ENCODE measurements around the gene ZMYND19. TPM values are rescaled to one million over a fixed set of nuclear protein-coding genes. Genes with fewer than 3 reads are reported as not detected.
A peak's percentile ranks its signal among the peaks of the same experiment; 100 is the strongest.
"Not testable (repeated sequence)": the region's sequence is repeated elsewhere in the genome, so short reads cannot be mapped to it uniquely, and the experiment has no call there.

ZMYND19 gene
- total RNA-seq, 1 experiment from 2014 or later, result 33.8 TPM

- Histone ChIP-seq H3K36me3 (peaks cover 29% of the 10 kb centered on the region), H3K9me3 (no peaks in the 10 kb centered on the region), H3K27me3 (no peaks in the 10 kb centered on the region), H3K4me3 (peak overlapping the region; percentile 66)
- DNase-seq, result no peak
Observed at GRCh38 chr9:137552022-137552768, 38.1 kb downstream of the ZMYND19 start.

- H3K27me3 ChIP-seq, result no peaks in the 10 kb centered on the region
- DNase-seq, result peak; percentile 92
- peaks cover 24% of the 10 kb centered on the region for H3K36me3 ChIP-seq
- no peaks in the 10 kb centered on the region for H3K9me3 ChIP-seq
- peak within 1 kb of the TSS; percentile 66 for H3K4me3 ChIP-seq
Observed at GRCh38 chr9:137551264-137552021, 38.9 kb downstream of the ZMYND19 start, which contains the start of gene MRPL41. Gene MRPL41 (plus strand): TSS chr9:137551879. CDS start chr9:137552082, 203 bp downstream.

- H3K9me3 ChIP-seq, H3K27me3 ChIP-seq: not testable (repeated sequence)
Observed at GRCh38 chr9:137550958-137551263, 39.4 kb downstream of the ZMYND19 start.

GRCh38 chr9:137550231-137550621, 40.1 kb downstream of the ZMYND19 start, which contains the start of gene PNPLA7:
Gene PNPLA7 (minus strand): TSS chr9:137550402. CDS start chr9:137550197, 205 bp downstream.
- H3K36me3 ChIP-seq, result peaks cover 13% of the 10 kb centered on the region
- peak; percentile 76 for DNase-seq

More at GRCh38 chr9:137550958-137551263, 39.4 kb downstream of the ZMYND19 start:
- DNase-seq, result not testable (repeated sequence)
- H3K4me3 ChIP-seq, result peak overlapping the region; percentile 66
- H3K36me3 ChIP-seq, result peaks cover 20% of the 10 kb centered on the region

GRCh38 chr9:137547687-137548543, 42.4 kb downstream of the ZMYND19 start:
- Histone ChIP-seq H3K4me3 (no peak overlapping the region), H3K27me3 (no peaks in the 10 kb centered on the region), H3K9me3 (no peaks in the 10 kb centered on the region), H3K36me3 (peaks cover 4% of the 10 kb centered on the region; the same call in 1 of the 2 replicates)
- no peak for DNase-seq

More at GRCh38 chr9:137550231-137550621, 40.1 kb downstream of the ZMYND19 start, which contains the start of gene PNPLA7:
- no peaks in the 10 kb centered on the region for H3K9me3 ChIP-seq
- H3K27me3 ChIP-seq, result no peaks in the 10 kb centered on the region
- H3K4me3 ChIP-seq, result peak within 1 kb of the TSS; percentile 66

GRCh38 chr9:137545123-137545522, 45.2 kb downstream of the ZMYND19 start:
- no peak for DNase-seq
- Histone ChIP-seq H3K36me3 (no peaks in the 10 kb centered on the region), H3K27me3 (no peaks in the 10 kb centered on the region), H3K4me3 (no peak overlapping the region), H3K9me3 (no peaks in the 10 kb centered on the region)

- Histone ChIP-seq H3K36me3 (no peaks in the 10 kb centered on the region), H3K4me3 (no peak overlapping the region), H3K9me3 (no peaks in the 10 kb centered on the region), H3K27me3 (no peaks in the 10 kb centered on the region)
- no peak for DNase-seq
Observed at GRCh38 chr9:137544176-137544760, 46.0 kb downstream of the ZMYND19 start.

- no peak for DNase-seq
- no peaks in the 10 kb centered on the region for H3K27me3 ChIP-seq
- H3K4me3 ChIP-seq, result no peak overlapping the region
- no peaks in the 10 kb centered on the region for H3K9me3 ChIP-seq
- H3K36me3 ChIP-seq, result no peaks in the 10 kb centered on the region
Observed at GRCh38 chr9:137543237-137543963, 46.9 kb downstream of the ZMYND19 start.

- Histone ChIP-seq H3K27me3 (no peaks in the 10 kb centered on the region), H3K9me3 (no peaks in the 10 kb centered on the region), H3K4me3 (no peak overlapping the region), H3K36me3 (no peaks in the 10 kb centered on the region)
- no peak for DNase-seq
Observed at GRCh38 chr9:137542486-137542885, 47.8 kb downstream of the ZMYND19 start.

- no peaks in the 10 kb centered on the region for H3K9me3 ChIP-seq
- no peaks in the 10 kb centered on the region for H3K36me3 ChIP-seq
- no peak for DNase-seq
- H3K27me3 ChIP-seq, result no peaks in the 10 kb centered on the region
- no peak overlapping the region for H3K4me3 ChIP-seq
Observed at GRCh38 chr9:137540536-137540935, 49.8 kb downstream of the ZMYND19 start.

- Histone ChIP-seq H3K4me3 (no peak overlapping the region), H3K36me3 (no peaks in the 10 kb centered on the region), H3K9me3 (no peaks in the 10 kb centered on the region), H3K27me3 (no peaks in the 10 kb centered on the region)
- DNase-seq, result no peak
Observed at GRCh38 chr9:137538058-137538457, 52.3 kb downstream of the ZMYND19 start.

GRCh38 chr9:137536594-137537131, 53.6 kb downstream of the ZMYND19 start:
- not testable (repeated sequence) for H3K4me3 ChIP-seq, H3K36me3 ChIP-seq, H3K9me3 ChIP-seq, H3K27me3 ChIP-seq, DNase-seq

- no peak for DNase-seq
- no peak overlapping the region for H3K4me3 ChIP-seq
- no peaks in the 10 kb centered on the region for H3K27me3 ChIP-seq
- H3K9me3 ChIP-seq, result no peaks in the 10 kb centered on the region
- H3K36me3 ChIP-seq, result no peaks in the 10 kb centered on the region
Observed at GRCh38 chr9:137535120-137535428, 55.2 kb downstream of the ZMYND19 start.

- H3K36me3 ChIP-seq, result no peaks in the 10 kb centered on the region
- no peaks in the 10 kb centered on the region for H3K9me3 ChIP-seq
- H3K4me3 ChIP-seq, result no peak overlapping the region
- no peaks in the 10 kb centered on the region for H3K27me3 ChIP-seq
- DNase-seq, result peak; percentile 31
Observed at GRCh38 chr9:137534256-137535119, 55.8 kb downstream of the ZMYND19 start.

GRCh38 chr9:137532891-137533468, 57.3 kb downstream of the ZMYND19 start:
- not testable (repeated sequence) for H3K36me3 ChIP-seq, DNase-seq, H3K4me3 ChIP-seq, H3K27me3 ChIP-seq, H3K9me3 ChIP-seq
